HK-2 (cell line): ENCODE results near the gene SV2B.

Experiments
- DNase-seq: peaks from one replicate; pipeline ENCODE4 v3.0.0-alpha.2; 2018; ENCODE audit not compliant: unreplicated experiment

Gene SV2B

GRCh38 chr15:91265416-91265940, 165.4 kb downstream of the SV2B start:
- no peak for DNase-seq

- no peak for DNase-seq
These were observed 168.5 kb downstream of the SV2B start for GRCh38 chr15:91268510-91268909.

GRCh38 chr15:91270747-91271146, 170.7 kb downstream of the SV2B start:
- no peak for DNase-seq

DNA sequence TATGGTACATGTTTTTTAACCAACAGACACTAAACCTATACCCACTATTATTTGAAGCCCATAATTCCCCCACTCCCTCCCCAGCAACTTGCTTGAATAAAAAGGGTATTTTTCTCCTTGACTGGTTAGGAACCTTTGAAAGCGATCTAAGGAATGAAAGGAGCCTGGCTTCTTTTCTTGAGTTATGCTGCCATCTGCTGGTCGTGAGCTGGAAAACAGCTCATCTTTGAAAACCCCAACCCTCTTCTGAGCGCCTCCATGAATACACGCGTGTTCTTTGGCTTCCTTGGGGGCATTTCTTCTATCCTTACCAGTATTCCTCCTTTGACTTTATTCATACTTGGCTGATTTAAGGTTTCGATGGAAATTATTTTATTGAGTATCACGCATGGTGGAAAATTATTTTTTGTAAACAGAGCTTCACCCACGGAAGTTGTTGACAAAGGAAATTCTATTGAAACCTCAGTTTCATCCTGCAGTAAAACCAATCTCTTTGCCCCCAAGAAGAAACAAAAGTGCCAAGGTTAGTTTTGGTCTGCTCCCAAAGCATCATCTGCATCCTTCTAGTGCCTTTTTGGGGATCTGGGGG, 171.6 kb downstream of the SV2B start:
- DNase-seq = peak; percentile 30

- DNase-seq = no peak
These were observed 175.8 kb downstream of the SV2B start for GRCh38 chr15:91275844-91276243.

DNA sequence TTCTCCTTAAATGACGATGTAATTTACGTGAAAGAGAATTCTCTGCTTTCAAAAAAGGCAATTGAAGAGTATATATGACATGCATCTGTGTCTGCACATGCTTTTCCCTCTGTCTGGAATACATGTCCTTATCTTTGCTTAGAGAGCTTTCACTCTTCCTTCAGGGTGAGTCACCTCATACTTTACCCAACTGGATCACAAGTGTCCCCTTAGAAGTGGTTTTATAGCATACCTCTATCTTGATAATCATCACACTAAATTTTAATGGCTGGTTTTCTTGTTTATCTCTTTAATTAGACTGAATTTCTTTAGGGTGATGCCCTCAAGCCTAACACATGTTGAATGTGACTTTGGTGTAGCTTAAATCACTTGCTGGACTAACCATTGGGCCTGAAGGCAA, 178.9 kb downstream of the SV2B start:
- no peak for DNase-seq

DNA sequence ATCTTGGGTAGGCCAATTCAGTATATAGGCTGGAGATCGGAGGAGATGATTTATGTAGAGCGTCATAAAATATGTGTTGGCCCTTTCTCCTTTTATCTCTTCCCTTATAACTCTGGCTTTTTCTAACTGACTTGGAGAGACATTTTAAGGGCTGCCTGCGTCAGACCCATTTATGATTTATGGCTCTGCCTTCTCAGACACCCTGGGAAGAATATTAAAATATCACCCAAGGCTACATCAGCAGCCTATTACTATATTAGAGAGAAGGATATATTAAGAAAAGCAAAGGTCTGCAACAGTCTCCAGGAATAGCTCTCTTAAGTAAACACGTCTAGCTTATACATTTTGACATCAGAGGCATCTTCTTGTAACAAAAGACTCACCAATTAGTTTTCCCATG, 179.4 kb downstream of the SV2B start:
- DNase-seq = no peak

GRCh38 chr15:91281947-91282346, 181.9 kb downstream of the SV2B start:
- DNase-seq = no peak

DNA sequence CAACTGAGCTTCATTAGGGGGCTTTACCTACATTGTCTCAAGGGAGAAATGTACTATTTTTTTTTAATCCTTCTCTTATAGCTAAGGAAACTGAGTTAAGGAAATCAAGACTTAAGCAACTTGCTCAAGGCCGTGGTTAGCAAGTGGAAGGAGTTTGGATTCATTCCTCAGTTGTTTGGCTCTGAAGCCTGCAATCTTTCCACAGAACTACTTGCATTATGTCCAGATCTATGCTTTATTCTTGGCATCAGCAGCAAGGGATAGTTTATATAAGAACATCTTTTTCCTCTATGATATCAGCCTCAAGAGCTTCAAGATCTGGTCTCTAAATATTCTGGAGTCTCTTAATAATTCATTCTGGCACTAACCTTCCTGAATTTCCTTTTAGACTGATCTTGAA, 182.4 kb downstream of the SV2B start:
- no peak for DNase-seq

- DNase-seq = no peak
These were observed 183.1 kb downstream of the SV2B start for GRCh38 chr15:91283155-91283554.

DNA sequence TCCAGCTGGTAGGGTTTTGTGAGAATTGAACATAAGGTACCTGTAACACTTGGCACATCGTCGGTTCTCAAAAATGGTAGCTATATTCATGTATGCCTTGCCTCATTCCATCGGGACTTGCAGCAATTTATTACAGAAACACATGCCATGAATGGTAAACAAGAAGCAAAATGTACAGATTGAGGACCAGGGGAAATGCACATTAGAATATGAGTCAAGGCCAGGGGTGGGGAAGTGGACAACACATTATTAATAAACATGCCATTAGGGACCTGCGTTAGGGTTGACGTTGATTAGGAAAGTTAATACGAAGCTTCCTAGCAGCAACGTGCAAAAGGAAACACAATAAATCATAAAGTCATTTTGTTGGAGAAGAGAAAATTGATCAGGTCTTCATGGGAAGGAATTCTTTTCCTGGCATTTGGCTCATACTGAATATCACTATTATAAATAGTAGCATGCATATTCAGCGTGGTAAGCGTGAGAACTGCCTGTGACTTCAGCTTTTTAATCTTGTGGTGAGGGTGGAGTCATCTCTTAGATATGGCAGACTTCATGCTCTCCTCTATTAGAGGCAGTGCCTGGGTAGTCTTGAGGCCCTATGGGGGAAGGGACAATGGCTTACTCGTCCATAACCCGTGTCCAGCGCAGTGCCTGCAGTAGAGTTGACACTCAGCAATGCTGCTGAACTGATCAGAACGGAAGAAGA, 184.9 kb downstream of the SV2B start:
- DNase-seq = no peak

DNA sequence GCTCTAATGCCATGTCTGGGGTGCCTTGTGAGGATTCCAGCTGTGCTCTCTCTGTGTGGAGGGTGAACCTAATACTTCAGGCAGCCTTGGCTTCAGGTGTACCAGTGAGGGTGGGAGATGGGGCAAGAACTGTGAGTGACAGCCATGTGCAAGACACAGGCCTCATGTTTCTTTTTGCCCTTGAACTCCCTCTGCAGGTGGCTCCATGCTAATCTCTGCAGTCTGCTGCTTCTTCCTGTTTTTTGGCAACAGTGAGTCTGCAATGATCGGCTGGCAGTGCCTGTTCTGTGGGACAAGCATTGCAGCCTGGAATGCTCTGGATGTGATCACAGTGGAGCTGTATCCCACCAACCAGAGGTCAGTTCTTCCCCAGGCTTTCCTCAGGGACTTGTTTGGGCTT, 189.3 kb downstream of the SV2B start:
- DNase-seq = no peak

GRCh38 chr15:91290553-91290952, 190.5 kb downstream of the SV2B start:
- no peak for DNase-seq

DNA sequence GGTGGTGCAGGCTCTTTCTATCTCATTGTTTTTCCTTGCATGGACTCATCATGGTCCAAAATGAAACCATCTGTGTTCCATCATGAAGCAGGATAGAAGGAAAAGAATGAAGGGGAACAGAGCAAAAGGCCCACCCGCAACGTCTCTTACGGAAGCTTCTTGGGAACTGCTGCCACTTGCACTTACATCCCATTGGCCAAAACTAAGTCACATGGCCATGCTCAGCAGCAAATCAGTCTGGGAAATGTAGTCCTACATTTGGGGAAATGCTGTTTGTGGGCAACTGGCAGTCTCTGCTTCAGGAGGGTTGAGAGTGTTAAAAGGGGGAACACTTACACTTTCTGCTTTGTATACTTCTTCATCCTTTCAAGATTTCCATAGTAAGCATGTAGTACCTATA, 191.6 kb downstream of the SV2B start:
- DNase-seq = no peak

- no peak for DNase-seq
These were observed 194.3 kb downstream of the SV2B start for GRCh38 chr15:91294344-91294743.

GRCh38 chr15:91294795-91295194, 194.7 kb downstream of the SV2B start:
- DNase-seq = no peak

DNA sequence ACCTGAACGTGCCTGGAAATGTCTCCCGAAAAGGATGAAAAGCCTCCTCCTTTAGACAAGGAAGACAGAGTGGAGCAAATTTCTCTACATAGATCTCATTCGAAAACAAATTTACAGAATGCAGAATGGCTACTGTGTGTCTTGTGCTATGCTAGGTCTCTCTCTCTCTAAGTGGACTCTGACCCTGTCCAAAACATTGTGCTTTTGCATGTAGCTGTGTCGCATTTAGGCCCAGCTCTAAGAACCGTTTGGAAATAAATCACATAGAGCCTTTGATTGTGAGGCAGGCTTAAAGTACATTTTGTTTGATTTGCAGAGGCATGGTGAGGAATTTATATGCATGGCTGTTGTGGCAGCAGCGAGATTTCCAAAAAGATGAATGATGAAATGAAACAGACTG, 198.0 kb downstream of the SV2B start:
- DNase-seq = no peak

DNA sequence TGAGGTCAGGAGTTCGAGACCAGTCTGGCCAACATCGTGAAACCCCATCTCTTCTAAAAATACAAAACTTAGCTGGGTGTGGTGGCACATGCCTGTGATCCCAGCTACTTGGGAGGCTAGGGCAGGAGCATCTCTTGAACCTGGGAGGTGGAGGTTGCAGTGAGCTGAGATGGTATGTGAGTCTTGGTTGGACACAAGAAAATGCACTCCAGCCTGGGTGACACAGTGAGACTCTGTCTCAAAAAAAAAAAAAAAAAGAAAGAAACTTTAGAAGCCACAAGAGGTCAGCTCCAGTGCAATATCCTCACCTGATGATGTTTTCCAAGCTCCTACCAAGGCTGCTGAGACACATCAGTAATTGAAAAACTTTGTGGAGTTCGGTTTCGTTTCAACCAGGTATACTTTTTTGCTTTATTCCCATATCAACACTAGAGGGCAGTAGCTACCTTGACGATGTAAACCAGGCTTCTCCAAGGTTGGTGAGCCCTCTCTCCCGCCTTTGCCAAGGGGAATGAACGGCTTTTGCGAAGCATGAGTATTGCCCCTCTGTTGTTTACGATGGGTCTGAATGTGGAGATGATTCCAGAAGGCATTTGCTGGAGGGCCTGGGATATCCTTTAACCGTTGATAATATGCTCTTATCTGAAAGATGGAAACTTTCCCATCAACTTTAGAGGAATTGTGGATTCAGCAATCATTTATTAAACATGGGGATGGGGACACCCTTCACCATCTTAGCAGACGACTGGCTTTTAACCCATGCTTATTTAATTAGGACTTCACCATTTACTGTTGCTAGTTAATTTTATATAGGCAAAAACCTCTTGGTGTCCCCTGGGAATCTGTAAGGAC, 202.8 kb downstream of the SV2B start:
- DNase-seq = peak; percentile 5

- DNase-seq = no peak
These were observed 204.2 kb downstream of the SV2B start for GRCh38 chr15:91304210-91304609.

- no peak for DNase-seq
These were observed 204.7 kb downstream of the SV2B start for GRCh38 chr15:91304786-91305185.

GRCh38 chr15:91306144-91306543, 206.1 kb downstream of the SV2B start:
- no peak for DNase-seq

- DNase-seq = no peak
These were observed 207.5 kb downstream of the SV2B start for GRCh38 chr15:91307601-91308000.

DNA sequence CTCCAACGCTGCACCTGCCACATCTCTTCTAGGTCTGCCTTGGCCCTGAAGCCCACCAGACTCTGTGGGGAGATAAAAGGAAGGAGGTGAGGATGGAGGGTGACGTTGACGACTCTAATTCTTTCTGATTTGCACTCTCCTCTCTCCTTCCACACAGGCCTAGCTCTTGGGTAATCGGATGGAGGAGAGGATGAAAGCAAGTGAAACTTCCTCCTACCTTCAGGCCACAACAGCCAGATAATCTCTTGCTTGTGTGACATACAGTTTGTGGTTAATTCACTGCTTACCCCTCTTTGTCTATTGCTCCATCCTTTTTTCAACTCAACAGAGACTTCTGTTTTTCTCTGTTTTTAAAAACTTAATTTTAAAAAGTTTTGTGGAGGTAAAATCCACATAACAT, 208.1 kb downstream of the SV2B start:
- no peak for DNase-seq
